ENCODE data around the gene CISH. TPM values are rescaled to one million over a fixed set of nuclear protein-coding genes. Genes with fewer than 3 reads are reported as not detected.

The CISH gene
- total and polyA plus RNA-seq, 9 of the 15 experiments (the other 6 are each of a cell fraction or from before 2014, with no cell fraction given) = 1.7 to 47.7 (median 18.3) TPM

GRCh38 chr3:50591196-50591741, 20.3 kb downstream of the CISH start (continued):
- TF ChIP-seq, protein P1, sequence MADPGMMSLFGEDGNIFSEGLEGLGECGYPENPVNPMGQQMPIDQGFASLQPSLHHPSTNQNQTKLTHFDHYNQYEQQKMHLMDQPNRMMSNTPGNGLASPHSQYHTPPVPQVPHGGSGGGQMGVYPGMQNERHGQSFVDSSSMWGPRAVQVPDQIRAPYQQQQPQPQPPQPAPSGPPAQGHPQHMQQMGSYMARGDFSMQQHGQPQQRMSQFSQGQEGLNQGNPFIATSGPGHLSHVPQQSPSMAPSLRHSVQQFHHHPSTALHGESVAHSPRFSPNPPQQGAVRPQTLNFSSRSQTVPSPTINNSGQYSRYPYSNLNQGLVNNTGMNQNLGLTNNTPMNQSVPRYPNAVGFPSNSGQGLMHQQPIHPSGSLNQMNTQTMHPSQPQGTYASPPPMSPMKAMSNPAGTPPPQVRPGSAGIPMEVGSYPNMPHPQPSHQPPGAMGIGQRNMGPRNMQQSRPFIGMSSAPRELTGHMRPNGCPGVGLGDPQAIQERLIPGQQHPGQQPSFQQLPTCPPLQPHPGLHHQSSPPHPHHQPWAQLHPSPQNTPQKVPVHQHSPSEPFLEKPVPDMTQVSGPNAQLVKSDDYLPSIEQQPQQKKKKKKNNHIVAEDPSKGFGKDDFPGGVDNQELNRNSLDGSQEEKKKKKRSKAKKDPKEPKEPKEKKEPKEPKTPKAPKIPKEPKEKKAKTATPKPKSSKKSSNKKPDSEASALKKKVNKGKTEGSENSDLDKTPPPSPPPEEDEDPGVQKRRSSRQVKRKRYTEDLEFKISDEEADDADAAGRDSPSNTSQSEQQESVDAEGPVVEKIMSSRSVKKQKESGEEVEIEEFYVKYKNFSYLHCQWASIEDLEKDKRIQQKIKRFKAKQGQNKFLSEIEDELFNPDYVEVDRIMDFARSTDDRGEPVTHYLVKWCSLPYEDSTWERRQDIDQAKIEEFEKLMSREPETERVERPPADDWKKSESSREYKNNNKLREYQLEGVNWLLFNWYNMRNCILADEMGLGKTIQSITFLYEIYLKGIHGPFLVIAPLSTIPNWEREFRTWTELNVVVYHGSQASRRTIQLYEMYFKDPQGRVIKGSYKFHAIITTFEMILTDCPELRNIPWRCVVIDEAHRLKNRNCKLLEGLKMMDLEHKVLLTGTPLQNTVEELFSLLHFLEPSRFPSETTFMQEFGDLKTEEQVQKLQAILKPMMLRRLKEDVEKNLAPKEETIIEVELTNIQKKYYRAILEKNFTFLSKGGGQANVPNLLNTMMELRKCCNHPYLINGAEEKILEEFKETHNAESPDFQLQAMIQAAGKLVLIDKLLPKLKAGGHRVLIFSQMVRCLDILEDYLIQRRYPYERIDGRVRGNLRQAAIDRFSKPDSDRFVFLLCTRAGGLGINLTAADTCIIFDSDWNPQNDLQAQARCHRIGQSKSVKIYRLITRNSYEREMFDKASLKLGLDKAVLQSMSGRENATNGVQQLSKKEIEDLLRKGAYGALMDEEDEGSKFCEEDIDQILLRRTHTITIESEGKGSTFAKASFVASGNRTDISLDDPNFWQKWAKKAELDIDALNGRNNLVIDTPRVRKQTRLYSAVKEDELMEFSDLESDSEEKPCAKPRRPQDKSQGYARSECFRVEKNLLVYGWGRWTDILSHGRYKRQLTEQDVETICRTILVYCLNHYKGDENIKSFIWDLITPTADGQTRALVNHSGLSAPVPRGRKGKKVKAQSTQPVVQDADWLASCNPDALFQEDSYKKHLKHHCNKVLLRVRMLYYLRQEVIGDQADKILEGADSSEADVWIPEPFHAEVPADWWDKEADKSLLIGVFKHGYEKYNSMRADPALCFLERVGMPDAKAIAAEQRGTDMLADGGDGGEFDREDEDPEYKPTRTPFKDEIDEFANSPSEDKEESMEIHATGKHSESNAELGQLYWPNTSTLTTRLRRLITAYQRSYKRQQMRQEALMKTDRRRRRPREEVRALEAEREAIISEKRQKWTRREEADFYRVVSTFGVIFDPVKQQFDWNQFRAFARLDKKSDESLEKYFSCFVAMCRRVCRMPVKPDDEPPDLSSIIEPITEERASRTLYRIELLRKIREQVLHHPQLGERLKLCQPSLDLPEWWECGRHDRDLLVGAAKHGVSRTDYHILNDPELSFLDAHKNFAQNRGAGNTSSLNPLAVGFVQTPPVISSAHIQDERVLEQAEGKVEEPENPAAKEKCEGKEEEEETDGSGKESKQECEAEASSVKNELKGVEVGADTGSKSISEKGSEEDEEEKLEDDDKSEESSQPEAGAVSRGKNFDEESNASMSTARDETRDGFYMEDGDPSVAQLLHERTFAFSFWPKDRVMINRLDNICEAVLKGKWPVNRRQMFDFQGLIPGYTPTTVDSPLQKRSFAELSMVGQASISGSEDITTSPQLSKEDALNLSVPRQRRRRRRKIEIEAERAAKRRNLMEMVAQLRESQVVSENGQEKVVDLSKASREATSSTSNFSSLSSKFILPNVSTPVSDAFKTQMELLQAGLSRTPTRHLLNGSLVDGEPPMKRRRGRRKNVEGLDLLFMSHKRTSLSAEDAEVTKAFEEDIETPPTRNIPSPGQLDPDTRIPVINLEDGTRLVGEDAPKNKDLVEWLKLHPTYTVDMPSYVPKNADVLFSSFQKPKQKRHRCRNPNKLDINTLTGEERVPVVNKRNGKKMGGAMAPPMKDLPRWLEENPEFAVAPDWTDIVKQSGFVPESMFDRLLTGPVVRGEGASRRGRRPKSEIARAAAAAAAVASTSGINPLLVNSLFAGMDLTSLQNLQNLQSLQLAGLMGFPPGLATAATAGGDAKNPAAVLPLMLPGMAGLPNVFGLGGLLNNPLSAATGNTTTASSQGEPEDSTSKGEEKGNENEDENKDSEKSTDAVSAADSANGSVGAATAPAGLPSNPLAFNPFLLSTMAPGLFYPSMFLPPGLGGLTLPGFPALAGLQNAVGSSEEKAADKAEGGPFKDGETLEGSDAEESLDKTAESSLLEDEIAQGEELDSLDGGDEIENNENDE (IDR thresholded peaks at IDR 0.05; ENCODE audit: low read depth, low read length) = no peak
- TF ChIP-seq NFIC (IDR thresholded peaks at IDR 0.05) (no peak), ZNF280A (IDR thresholded peaks at IDR 0.05; ENCODE audit: low read depth, partially characterized antibody) (no peak), ILK (tag; IDR thresholded peaks at IDR 0.05; ENCODE audit: borderline replicate concordance, low read depth) (no peak), CEBPG (CRISPR knock-in tag; IDR thresholded peaks at IDR 0.05) (no peak), CEBPG (tag; conservative IDR thresholded peaks at IDR 0.05 in 1 of 2, IDR thresholded peaks at IDR 0.05 in 1 of 2) (no peak), CTCFL (IDR thresholded peaks at IDR 0.05; ENCODE audit: borderline replicate concordance, insufficient read depth, low read depth, low read length, poor library complexity, severe bottlenecking) (no peak), ZNF717 (CRISPR knock-in tag; IDR thresholded peaks at IDR 0.05) (no peak)
- TF ChIP-seq, protein P2, sequence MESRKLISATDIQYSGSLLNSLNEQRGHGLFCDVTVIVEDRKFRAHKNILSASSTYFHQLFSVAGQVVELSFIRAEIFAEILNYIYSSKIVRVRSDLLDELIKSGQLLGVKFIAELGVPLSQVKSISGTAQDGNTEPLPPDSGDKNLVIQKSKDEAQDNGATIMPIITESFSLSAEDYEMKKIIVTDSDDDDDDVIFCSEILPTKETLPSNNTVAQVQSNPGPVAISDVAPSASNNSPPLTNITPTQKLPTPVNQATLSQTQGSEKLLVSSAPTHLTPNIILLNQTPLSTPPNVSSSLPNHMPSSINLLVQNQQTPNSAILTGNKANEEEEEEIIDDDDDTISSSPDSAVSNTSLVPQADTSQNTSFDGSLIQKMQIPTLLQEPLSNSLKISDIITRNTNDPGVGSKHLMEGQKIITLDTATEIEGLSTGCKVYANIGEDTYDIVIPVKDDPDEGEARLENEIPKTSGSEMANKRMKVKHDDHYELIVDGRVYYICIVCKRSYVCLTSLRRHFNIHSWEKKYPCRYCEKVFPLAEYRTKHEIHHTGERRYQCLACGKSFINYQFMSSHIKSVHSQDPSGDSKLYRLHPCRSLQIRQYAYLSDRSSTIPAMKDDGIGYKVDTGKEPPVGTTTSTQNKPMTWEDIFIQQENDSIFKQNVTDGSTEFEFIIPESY (CRISPR knock-in tag; IDR thresholded peaks at IDR 0.05) = no peak

Measured in K562 (cell line).